Measurements from ENCODE around the gene USP10. TPM values are rescaled to one million over a fixed set of nuclear protein-coding genes. Genes with fewer than 3 reads are reported as not detected.
"Not testable (repeated sequence)": the region's sequence is repeated elsewhere in the genome, so short reads cannot be mapped to it uniquely, and the experiment has no call there.

The USP10 gene
- total RNA-seq, 4 donors from 2014 or later: 61.1 to 103 (median 74.4) TPM

DNA sequence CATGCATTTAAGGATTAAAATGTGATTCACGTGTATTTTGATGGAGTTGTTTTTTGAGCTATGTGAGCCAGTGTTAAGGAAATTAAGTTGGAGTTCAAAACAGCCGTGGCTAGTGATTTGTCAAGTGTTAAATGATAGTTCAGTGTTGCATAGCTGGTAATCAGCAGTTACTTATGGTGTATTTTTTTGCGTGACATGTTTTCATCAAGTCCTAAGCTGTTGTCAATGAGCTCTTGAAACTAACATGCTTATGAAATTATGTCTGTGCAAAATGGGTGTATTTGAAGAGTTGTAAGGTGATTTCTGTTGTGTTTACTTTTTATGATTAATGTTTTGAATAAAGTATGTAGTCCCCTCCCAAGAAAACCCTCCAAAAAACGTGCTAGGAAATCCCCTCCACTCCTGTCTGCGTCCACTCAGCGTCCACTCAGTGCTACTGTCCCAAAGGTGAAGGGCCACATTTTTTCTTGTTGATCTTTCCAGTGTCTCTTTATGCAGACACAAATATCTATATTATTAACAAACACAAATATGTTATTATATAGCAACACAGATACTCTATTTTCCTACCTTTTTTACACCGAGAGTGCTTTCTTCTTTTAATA, 30.0 kb downstream of the USP10 start:
- Histone ChIP-seq H3K9me3 (no peaks in the 10 kb centered on the region), H3K27me3 (no peaks in the 10 kb centered on the region), H3K4me1 (peaks cover 25 to 39% of the 10 kb centered on the region in 2 donors), H3K36me3 (no peaks in the 10 kb centered on the region), H3K4me3 (peak overlapping the region; percentile 29 to 42 (median 34)), H3K27ac (peak overlapping the region; percentile 70 to 80 (median 76))
- ATAC-seq (peak in 1 of 2 donors; percentile 19), DNase-seq (no peak)
- intact Hi-C loops (cut with DNase I; ENCODE audit: low total_unique reads) (no loop called here), in situ Hi-C loops (cut with MboI; ENCODE audit: low sequenced_read_pairs in 4 of 4) (loop anchor here (5.0 to 10.0 kb wide), 7 partner anchors 53 to 218 kb away; partner anchors contain the start of gene COTL1 (in 1 of the 4))
- TF ChIP-seq, protein P1, sequence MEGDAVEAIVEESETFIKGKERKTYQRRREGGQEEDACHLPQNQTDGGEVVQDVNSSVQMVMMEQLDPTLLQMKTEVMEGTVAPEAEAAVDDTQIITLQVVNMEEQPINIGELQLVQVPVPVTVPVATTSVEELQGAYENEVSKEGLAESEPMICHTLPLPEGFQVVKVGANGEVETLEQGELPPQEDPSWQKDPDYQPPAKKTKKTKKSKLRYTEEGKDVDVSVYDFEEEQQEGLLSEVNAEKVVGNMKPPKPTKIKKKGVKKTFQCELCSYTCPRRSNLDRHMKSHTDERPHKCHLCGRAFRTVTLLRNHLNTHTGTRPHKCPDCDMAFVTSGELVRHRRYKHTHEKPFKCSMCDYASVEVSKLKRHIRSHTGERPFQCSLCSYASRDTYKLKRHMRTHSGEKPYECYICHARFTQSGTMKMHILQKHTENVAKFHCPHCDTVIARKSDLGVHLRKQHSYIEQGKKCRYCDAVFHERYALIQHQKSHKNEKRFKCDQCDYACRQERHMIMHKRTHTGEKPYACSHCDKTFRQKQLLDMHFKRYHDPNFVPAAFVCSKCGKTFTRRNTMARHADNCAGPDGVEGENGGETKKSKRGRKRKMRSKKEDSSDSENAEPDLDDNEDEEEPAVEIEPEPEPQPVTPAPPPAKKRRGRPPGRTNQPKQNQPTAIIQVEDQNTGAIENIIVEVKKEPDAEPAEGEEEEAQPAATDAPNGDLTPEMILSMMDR (IDR thresholded peaks at IDR 0.05 in 4 of 5, conservative IDR thresholded peaks at IDR 0.05 in 1 of 5): no peak
- no peak for TF ChIP-seq POLR2A (IDR thresholded peaks at IDR 0.05)

DNA sequence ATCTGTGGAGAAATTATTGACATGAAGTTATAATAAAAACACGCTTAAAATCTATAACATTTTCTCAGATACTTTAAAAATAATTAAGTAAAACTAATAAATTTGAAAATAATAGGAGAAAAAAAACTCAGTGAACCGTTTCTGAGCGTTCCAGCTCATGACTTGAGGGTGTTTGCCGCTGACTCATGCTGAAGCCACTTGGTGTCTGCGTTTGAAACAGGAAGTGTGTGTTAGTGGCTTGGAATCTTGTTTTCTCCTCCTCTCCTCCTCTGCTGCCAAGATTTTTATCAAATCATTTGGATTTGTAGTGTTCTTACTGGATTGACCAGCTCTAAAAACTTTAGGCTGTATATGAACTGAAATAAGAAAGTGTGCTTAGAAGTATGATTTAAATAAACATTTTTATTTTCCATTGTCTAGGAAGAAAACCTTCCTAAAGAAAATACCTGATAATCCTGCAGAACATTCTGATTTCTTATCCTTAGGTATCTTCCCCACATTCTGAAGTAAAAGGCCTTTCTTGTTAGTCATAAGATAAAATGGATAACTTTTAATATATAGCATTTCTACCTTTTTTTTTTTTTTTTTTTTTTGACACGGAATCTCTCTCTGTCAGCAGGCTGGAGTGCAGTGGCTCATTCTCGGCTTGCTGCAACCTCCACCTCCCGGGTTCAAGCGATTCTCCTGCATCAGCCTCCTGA, 30.8 kb downstream of the USP10 start:
- ATAC-seq (peak; percentile 88 to 94), DNase-seq (peak; percentile 70 to 71)
- H3K36me3 ChIP-seq: no peaks in the 10 kb centered on the region
- peak overlapping the region; percentile 29 to 42 (median 34) for H3K4me3 ChIP-seq
- TF ChIP-seq, protein P1 (IDR thresholded peaks at IDR 0.05 in 4 of 5, conservative IDR thresholded peaks at IDR 0.05 in 1 of 5): no peak
- peak; percentile 28 to 43 for TF ChIP-seq POLR2A (IDR thresholded peaks at IDR 0.05)
- H3K27me3 ChIP-seq: no peaks in the 10 kb centered on the region
- in situ Hi-C loops (cut with MboI; ENCODE audit: low sequenced_read_pairs in 4 of 4): loop anchor here in 1 of 4 donors (10.0 kb wide), 1 partner anchor 216 kb away; no protein-coding TSS in a partner anchor
- H3K27ac ChIP-seq: peak overlapping the region; percentile 70 to 80 (median 76)
- intact Hi-C loops (cut with DNase I; ENCODE audit: low total_unique reads): no loop called here
- peaks cover 17 to 38% of the 10 kb centered on the region in 2 donors for H3K4me1 ChIP-seq
- H3K9me3 ChIP-seq: no peaks in the 10 kb centered on the region

DNA sequence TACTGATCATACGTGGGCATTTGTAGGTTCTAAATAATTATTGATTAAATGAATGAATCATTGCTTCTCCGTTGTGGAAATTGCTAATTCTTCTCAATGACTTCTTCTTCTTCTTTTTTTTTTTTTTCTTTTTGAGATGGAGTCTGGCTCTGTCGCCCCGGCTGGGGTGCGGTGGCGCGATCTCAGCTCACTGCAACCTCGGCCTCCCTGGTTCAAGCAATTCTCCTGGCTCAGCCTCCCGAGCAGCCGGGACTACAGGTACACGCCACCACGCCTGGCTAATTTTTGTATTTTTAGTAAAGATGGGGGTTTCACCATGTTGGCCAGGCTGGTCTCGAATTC, 32.5 kb downstream of the USP10 start:
- Histone ChIP-seq H3K27ac (peak overlapping the region in 1 of 4 donors; percentile 21), H3K4me1 (peaks cover 15 to 30% of the 10 kb centered on the region in 2 donors)
- DNase-seq; H3K36me3 ChIP-seq; ATAC-seq; H3K4me3 ChIP-seq; H3K27me3 ChIP-seq; H3K9me3 ChIP-seq; intact Hi-C loops (cut with DNase I; ENCODE audit: low total_unique reads): not testable (repeated sequence)
- in situ Hi-C loops (cut with MboI; ENCODE audit: low sequenced_read_pairs in 4 of 4): loop anchor here in 1 of 4 donors (10.0 kb wide), 1 partner anchor 218 kb away; no protein-coding TSS in a partner anchor

- intact Hi-C loops (cut with DNase I; ENCODE audit: low total_unique reads): no loop called here
- H3K4me3 ChIP-seq: no peak overlapping the region
- TF ChIP-seq, protein P1 (IDR thresholded peaks at IDR 0.05 in 4 of 5, conservative IDR thresholded peaks at IDR 0.05 in 1 of 5): no peak
- no peak for TF ChIP-seq POLR2A (IDR thresholded peaks at IDR 0.05)
- in situ Hi-C loops (cut with MboI; ENCODE audit: low sequenced_read_pairs in 4 of 4): loop anchor here in 1 of 4 donors (10.0 kb wide), 1 partner anchor 218 kb away; no protein-coding TSS in a partner anchor
- DNase-seq (no peak), ATAC-seq (no peak)
- H3K9me3 ChIP-seq: no peaks in the 10 kb centered on the region
- peaks cover 20 to 27% of the 10 kb centered on the region in 2 donors for H3K4me1 ChIP-seq
- H3K27me3 ChIP-seq: no peaks in the 10 kb centered on the region
- H3K36me3 ChIP-seq: no peaks in the 10 kb centered on the region
- peak overlapping the region in 3 of 4 donors; percentile 21 to 29 (median 24) for H3K27ac ChIP-seq
These were observed 33.0 kb downstream of the USP10 start for GRCh38 chr16:84732674-84733352.
